ENCODE results near the gene LAMC3.

DNA sequence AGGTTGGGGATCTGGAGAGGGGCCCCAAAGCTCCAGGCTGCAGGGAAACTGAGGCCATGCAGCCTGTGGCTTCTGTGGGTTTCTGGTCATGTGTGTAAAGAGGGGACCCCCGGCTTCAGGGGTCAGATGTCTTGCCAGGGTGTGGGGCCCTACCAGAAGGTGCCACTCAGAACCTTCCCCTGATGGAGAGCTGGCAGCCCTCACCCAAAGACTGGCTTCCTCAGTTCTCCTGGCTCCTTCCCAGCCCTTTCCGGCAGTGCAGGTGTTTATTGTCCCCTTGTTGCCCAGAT lies 11.6 kb upstream of the LAMC3 start:
- TF ChIP-seq POLR2AphosphoS5 (IDR thresholded peaks at IDR 0.05; ENCODE audit: low read depth, low read length) = no peak
- TF ChIP-seq POLR2A (IDR thresholded peaks at IDR 0.05; ENCODE audit: low read depth, low read length) = no peak
- no peak for TF ChIP-seq TAF1 (IDR thresholded peaks at IDR 0.05; ENCODE audit: borderline replicate concordance, low read depth, low read length)

Data from GM12892 (cell line).